Upper lobe of left lung (tissue), 6 donors: Measurements from ENCODE around the gene FGF14. TPM values are rescaled to one million over a fixed set of nuclear protein-coding genes. Genes with fewer than 3 reads are reported as not detected.
A peak's percentile ranks its signal among the peaks of the same experiment; 100 is the strongest.

ENCODE experiments used
- ATAC-seq, 2 donors: fragments of 200-7000 bp; cut with Tn5 transposase; one replicate each; pipeline ENCODE4 v1.9.1; 2022; ENCODE audit warnings: mild to moderate bottlenecking in 2 of 2, moderate library complexity in 2 of 2; ENCODE audit not compliant: low FRiP score in 2 of 2
- DNase-seq, 2 donors: peaks; one replicate each; pipeline ENCODE4 v3.0.0-alpha.2; 2019 to 2020
- H3K27ac ChIP-seq, 4 donors: fragments of 200-600 bp; sonication (generic); one replicate each; pipeline ENCODE4 v1.5.1; 2016 to 2019
- H3K27me3 ChIP-seq, 4 donors: fragments of 200-600 bp; sonication (generic); one replicate each; pipeline ENCODE4 v1.5.1; 2017 to 2019
- H3K36me3 ChIP-seq, 4 donors: fragments of 200-600 bp; sonication (generic); one replicate each; pipeline ENCODE4 v1.5.1; 2016 to 2019
- H3K4me1 ChIP-seq, 4 donors: fragments of 200-600 bp; sonication (generic); one replicate each; pipeline ENCODE4 v1.5.1; 2018 to 2019
- H3K4me3 ChIP-seq, 4 donors: fragments of 200-600 bp; sonication (generic); one replicate each; pipeline ENCODE4 v1.5.1; 2017 to 2019; ENCODE audit warnings: mild to moderate bottlenecking in 2 of 4, moderate library complexity in 1 of 4
- H3K9me3 ChIP-seq, 4 donors: fragments of 200-600 bp; sonication (generic); one replicate each; pipeline ENCODE4 v1.5.1; 2018 to 2019
- CTCF ChIP-seq, 6 experiments: fragments of 450-650 bp in 4 of 6; fragments of 200-600 bp in 2 of 6; sonication (generic) in 2 of 6; IDR thresholded peaks; one replicate each; pipeline ENCODE4 v1.5.1; 2016 to 2019; ENCODE audit warnings: antibody characterized with exemption in 6 of 6
- EP300 ChIP-seq, 4 donors: sonication (generic); formaldehyde crosslinking; IDR thresholded peaks; one replicate each; pipeline ENCODE4 v1.5.1; 2017; ENCODE audit warnings: antibody characterized with exemption in 4 of 4, control low read depth in 2 of 4
- POLR2A ChIP-seq, 4 donors: fragments of 450-650 bp; IDR thresholded peaks; one replicate each; pipeline ENCODE4 v1.5.1; 2016 to 2017; ENCODE audit warnings: antibody characterized with exemption in 4 of 4, mild to moderate bottlenecking in 2 of 4
- POLR2AphosphoS5 ChIP-seq, 2 donors: sonication (generic); formaldehyde crosslinking; IDR thresholded peaks; one replicate each; pipeline ENCODE4 v1.5.1; 2017; ENCODE audit warnings: antibody characterized with exemption in 2 of 2
- WGBS, 2 donors: methylation state at CpG; one replicate each; pipeline ENCODE4 v1.1.5; 2017 to 2018; 5-methylcytosine and 5-hydroxymethylcytosine counted together
- total RNA-seq, 6 donors: library from RNA; depleted of rRNA in 4 of 6; stranded (reverse); fragments of >200 nt in 4 of 6; gene quantifications; one replicate each; pipeline versions ENCODE4 v1.1.0 to v1.2.1, GENCODE V29; 2016 to 2021
- donor health status: DM: no; HTN: no; CAD: no; lungs with moderate emphysema.
- donor health status: DM: no; HTN: yes; CAD: no; lungs with severe emphysema.

The FGF14 gene
- total RNA-seq, 6 donors from 2014 or later: 0.80 to 8.4 (median 4.1) TPM

GRCh38 chr13:102322211-102322610 lies 79.6 kb downstream of the FGF14 start:
- no peaks in the 10 kb centered on the region for H3K36me3 ChIP-seq
- ATAC-seq: no peak
- no peaks in the 10 kb centered on the region for H3K9me3 ChIP-seq
- TF ChIP-seq POLR2A (IDR thresholded peaks at IDR 0.05): no peak
- no peak for TF ChIP-seq EP300 (IDR thresholded peaks at IDR 0.05)
- no peak for TF ChIP-seq POLR2AphosphoS5 (IDR thresholded peaks at IDR 0.05)
- no peak for TF ChIP-seq CTCF (IDR thresholded peaks at IDR 0.05)
- no peak overlapping the region for H3K27ac ChIP-seq
- WGBS, 2 donors: 86 to 88% methylated on average over 3 of the region's 3 CpGs
- H3K27me3 ChIP-seq: no peaks in the 10 kb centered on the region
- no peak for DNase-seq
- H3K4me3 ChIP-seq: no peak overlapping the region
- peaks cover 0 to 7% (median 0%) of the 10 kb centered on the region in 4 donors for H3K4me1 ChIP-seq

DNA sequence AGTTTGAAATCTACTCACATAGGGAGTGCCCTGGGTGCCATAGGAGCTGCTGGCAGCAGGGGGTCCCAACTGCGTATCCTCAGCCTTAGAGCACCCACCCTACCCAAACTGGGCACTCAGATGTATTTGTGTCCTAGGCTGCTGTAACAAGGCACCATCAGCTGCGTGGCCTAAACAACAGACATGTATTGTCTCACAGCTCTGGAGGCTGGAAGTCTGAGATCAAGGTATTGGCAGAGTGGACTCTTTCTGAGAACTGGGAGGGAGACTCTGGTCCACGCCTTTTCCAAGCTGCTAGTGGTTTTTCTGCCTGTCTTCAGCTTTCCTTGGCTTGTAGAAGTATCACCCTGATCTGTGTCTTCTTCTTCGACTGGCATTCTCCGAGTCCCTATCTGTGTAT lies 83.6 kb downstream of the FGF14 start:
- TF ChIP-seq EP300 (IDR thresholded peaks at IDR 0.05): no peak
- no peak for TF ChIP-seq POLR2A (IDR thresholded peaks at IDR 0.05)
- no peak for TF ChIP-seq POLR2AphosphoS5 (IDR thresholded peaks at IDR 0.05)
- TF ChIP-seq CTCF (IDR thresholded peaks at IDR 0.05): no peak
- Histone ChIP-seq H3K36me3 (no peaks in the 10 kb centered on the region), H3K4me3 (no peak overlapping the region), H3K4me1 (peaks cover 0 to 7% (median 0%) of the 10 kb centered on the region in 4 donors), H3K27ac (peak overlapping the region; percentile 53 to 71 (median 62)), H3K27me3 (no peaks in the 10 kb centered on the region), H3K9me3 (no peaks in the 10 kb centered on the region)
- WGBS, 2 donors: 87 to 98% methylated on average over 4 to 5 of the region's 5 CpGs
- ATAC-seq (peak; percentile 35 to 68), DNase-seq (no peak)

DNA sequence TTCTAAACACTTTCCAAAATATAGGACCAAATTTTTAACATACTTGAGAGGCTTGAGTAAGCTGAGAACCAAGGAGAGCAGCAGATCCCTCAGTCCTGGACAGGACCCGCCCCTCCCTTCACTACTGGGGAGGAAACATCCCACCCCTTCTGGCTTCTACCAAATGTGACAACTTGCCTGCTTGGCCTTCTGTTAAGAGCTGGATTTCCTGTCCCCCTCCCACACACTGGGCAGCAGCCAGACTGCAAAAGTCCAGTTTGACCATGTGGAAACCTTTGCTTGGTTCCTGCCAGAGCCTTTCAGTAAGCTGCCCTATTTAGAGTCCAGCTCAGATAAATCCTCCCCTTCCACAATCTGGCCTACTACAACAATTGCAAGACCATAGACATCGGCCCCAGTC lies 84.3 kb downstream of the FGF14 start:
- Histone ChIP-seq H3K9me3 (no peaks in the 10 kb centered on the region), H3K27ac (peak overlapping the region in 3 of 4 donors; percentile 57 to 71 (median 68)), H3K4me1 (peaks cover 0 to 7% (median 0%) of the 10 kb centered on the region in 4 donors), H3K36me3 (no peaks in the 10 kb centered on the region), H3K4me3 (no peak overlapping the region), H3K27me3 (no peaks in the 10 kb centered on the region)
- WGBS, 2 donors: 54 to 56% methylated on average over 2 of the region's 2 CpGs
- DNase-seq (peak in 1 of 2 donors; percentile 30), ATAC-seq (peak; percentile 82 to 90)
- no peak for TF ChIP-seq CTCF (IDR thresholded peaks at IDR 0.05)
- TF ChIP-seq POLR2AphosphoS5 (IDR thresholded peaks at IDR 0.05): peak; percentile 43 to 57
- TF ChIP-seq EP300 (IDR thresholded peaks at IDR 0.05): no peak
- no peak for TF ChIP-seq POLR2A (IDR thresholded peaks at IDR 0.05)

DNA sequence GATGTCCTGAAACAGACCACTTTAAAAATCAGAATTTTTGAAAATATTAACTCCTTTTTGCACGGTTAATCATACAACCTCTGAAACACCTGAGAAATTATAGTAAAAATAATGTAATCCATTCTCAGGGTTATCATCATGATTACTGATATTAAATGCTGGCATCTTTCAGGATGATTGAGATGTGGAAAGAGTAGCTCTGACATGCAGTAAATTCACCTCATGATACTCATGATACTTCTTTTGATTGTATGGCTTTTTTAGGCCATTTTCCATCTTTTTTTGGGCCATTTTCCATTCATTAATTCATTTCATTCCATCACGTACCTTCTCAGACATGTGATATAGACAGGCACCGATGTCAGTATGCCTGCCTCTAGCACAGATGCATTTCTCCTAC lies 85.1 kb downstream of the FGF14 start:
- Histone ChIP-seq H3K27ac (no peak overlapping the region), H3K4me3 (no peak overlapping the region), H3K9me3 (no peaks in the 10 kb centered on the region), H3K36me3 (no peaks in the 10 kb centered on the region), H3K27me3 (no peaks in the 10 kb centered on the region), H3K4me1 (peaks cover 0 to 7% (median 0%) of the 10 kb centered on the region in 4 donors)
- TF ChIP-seq POLR2AphosphoS5 (IDR thresholded peaks at IDR 0.05): no peak
- 88 to 96% methylated on average over 3 of the region's 3 CpGs for WGBS, 2 donors
- DNase-seq: no peak
- ATAC-seq: no peak

- no peaks in the 10 kb centered on the region for H3K9me3 ChIP-seq
- H3K27ac ChIP-seq: peak overlapping the region; percentile 4 to 67 (median 30)
- H3K36me3 ChIP-seq: no peaks in the 10 kb centered on the region
- no peak overlapping the region for H3K4me3 ChIP-seq
- no peak for TF ChIP-seq EP300 (IDR thresholded peaks at IDR 0.05)
- 75 to 83% methylated on average over 4 of the region's 4 CpGs for WGBS, 2 donors
- DNase-seq (no peak), ATAC-seq (peak in 1 of 2 donors; percentile 25)
- no peaks in the 10 kb centered on the region for H3K27me3 ChIP-seq
- peaks cover 0 to 2% (median under 1%) of the 10 kb centered on the region in 4 donors for H3K4me1 ChIP-seq
These were observed 89.0 kb downstream of the FGF14 start for GRCh38 chr13:102312841-102313240.

GRCh38 chr13:102311901-102312300 lies 89.9 kb downstream of the FGF14 start:
- WGBS, 2 donors: 77 to 81% methylated on average over 3 of the region's 3 CpGs
- ATAC-seq: no peak
- no peak for DNase-seq
- H3K36me3 ChIP-seq: no peaks in the 10 kb centered on the region
- H3K4me3 ChIP-seq: no peak overlapping the region
- H3K27ac ChIP-seq: peak overlapping the region in 1 of 4 donors; percentile 67
- no peaks in the 10 kb centered on the region for H3K27me3 ChIP-seq
- H3K9me3 ChIP-seq: no peaks in the 10 kb centered on the region
- TF ChIP-seq POLR2A (IDR thresholded peaks at IDR 0.05): no peak
- no peak for TF ChIP-seq EP300 (IDR thresholded peaks at IDR 0.05)
- H3K4me1 ChIP-seq: peaks cover 0 to 2% (median 0%) of the 10 kb centered on the region in 4 donors
